Esophagus squamous epithelium (tissue), 5 donors: ENCODE results near the gene SUSD3. TPM values are rescaled to one million over a fixed set of nuclear protein-coding genes. Genes with fewer than 3 reads are reported as not detected.

Experiments
- DNase-seq: peaks from one replicate; lab custom pipeline; 2025; lab: John Stamatoyannopoulos, UW
- H3K27ac ChIP-seq, 4 donors: fragments of 200-600 bp; sonication (generic); one replicate each; pipeline ENCODE4 v1.5.1; 2016 to 2019; ENCODE audit warnings: mild to moderate bottlenecking in 1 of 4
- H3K27me3 ChIP-seq, 4 donors: fragments of 200-600 bp; sonication (generic); 1 replicate in 3 of 4; 2 replicates in 1 of 4; pipeline versions ENCODE4 v1.5.1 to v1.6.0; 2017 to 2021; ENCODE audit warnings: antibody characterized with exemption in 1 of 4
- H3K36me3 ChIP-seq, 3 donors: fragments of 200-600 bp; sonication (generic); one replicate each; pipeline ENCODE4 v1.5.1; 2016 to 2019
- H3K4me1 ChIP-seq, 3 donors: fragments of 200-600 bp; sonication (generic); one replicate each; pipeline ENCODE4 v1.5.1; 2017 to 2019
- H3K4me3 ChIP-seq, 4 donors: fragments of 200-600 bp; sonication (generic); 1 replicate in 3 of 4; 2 replicates in 1 of 4; pipeline ENCODE4 v1.5.1; 2016 to 2019; ENCODE audit warnings: mild to moderate bottlenecking in 2 of 4, moderate library complexity in 1 of 4
- H3K9me3 ChIP-seq, 3 donors: fragments of 200-600 bp; sonication (generic); one replicate each; pipeline ENCODE4 v1.5.1; 2016 to 2019
- POLR2A ChIP-seq, 4 donors: fragments of 450-650 bp; IDR thresholded peaks; one replicate each; pipeline ENCODE4 v1.6.1; 2017; ENCODE audit warnings: antibody characterized with exemption in 4 of 4, mild to moderate bottlenecking in 4 of 4, moderate library complexity in 3 of 4
- WGBS, 2 donors: methylation state at CpG; one replicate each; pipeline ENCODE4 v1.1.5; 2018; 5-methylcytosine and 5-hydroxymethylcytosine counted together
- intact Hi-C: fragments of 100-400 bp; cut with DNase I; formaldehyde crosslinking; loops from one replicate; pipeline ENCODE4 v1.15.0; 2022
- total RNA-seq, 4 donors: library from RNA; depleted of rRNA; stranded (reverse); fragments of >200 nt; gene quantifications; one replicate each; pipeline ENCODE4 v1.1.0, GENCODE V29; 2016
- TF ChIP-seq, protein P1 (sequence below), 6 experiments: fragments of 450-650 bp in 4 of 6; fragments of 200-600 bp in 2 of 6; sonication (generic) in 2 of 6; IDR thresholded peaks; one replicate each; pipeline ENCODE4 v1.5.1; 2016 to 2019; ENCODE audit warnings: antibody characterized with exemption in 6 of 6, mild to moderate bottlenecking in 4 of 6, moderate library complexity in 4 of 6
- donor health status: DM: yes; HTN: yes; CAD: no.

Gene SUSD3
- total RNA-seq, 4 donors from 2014 or later = 0.22 to 5.8 (median 2.7) TPM

DNA sequence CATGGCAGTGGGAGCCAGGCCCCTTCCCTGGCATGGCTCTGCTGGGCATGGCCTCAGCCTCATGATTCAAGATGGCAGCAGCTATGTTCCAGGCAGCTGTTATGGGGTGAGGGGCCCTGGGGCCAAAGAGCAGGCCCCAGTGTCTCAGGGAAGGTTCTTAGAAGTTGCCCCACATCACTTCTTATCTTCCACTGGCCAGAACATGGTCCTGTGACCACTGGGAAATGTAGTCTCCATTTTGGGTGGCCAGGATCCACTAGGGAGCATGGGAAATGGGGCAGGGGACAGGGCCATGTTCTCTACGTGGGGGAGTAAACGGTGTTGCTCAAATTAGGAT, 18.3 kb downstream of the SUSD3 start:
- DNase-seq = no peak
- no peaks in the 10 kb centered on the region for H3K27me3 ChIP-seq
- no peaks in the 10 kb centered on the region for H3K36me3 ChIP-seq
- no peaks in the 10 kb centered on the region for H3K9me3 ChIP-seq
- WGBS, 2 donors = 87 to 100% methylated on average over 2 of the region's 2 CpGs
- no peak overlapping the region for H3K27ac ChIP-seq
- no peak overlapping the region for H3K4me3 ChIP-seq
- intact Hi-C loops = no loop called here
- peaks cover 0 to 14% (median 0%) of the 10 kb centered on the region in 3 donors for H3K4me1 ChIP-seq
- TF ChIP-seq, protein P1, sequence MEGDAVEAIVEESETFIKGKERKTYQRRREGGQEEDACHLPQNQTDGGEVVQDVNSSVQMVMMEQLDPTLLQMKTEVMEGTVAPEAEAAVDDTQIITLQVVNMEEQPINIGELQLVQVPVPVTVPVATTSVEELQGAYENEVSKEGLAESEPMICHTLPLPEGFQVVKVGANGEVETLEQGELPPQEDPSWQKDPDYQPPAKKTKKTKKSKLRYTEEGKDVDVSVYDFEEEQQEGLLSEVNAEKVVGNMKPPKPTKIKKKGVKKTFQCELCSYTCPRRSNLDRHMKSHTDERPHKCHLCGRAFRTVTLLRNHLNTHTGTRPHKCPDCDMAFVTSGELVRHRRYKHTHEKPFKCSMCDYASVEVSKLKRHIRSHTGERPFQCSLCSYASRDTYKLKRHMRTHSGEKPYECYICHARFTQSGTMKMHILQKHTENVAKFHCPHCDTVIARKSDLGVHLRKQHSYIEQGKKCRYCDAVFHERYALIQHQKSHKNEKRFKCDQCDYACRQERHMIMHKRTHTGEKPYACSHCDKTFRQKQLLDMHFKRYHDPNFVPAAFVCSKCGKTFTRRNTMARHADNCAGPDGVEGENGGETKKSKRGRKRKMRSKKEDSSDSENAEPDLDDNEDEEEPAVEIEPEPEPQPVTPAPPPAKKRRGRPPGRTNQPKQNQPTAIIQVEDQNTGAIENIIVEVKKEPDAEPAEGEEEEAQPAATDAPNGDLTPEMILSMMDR (IDR thresholded peaks at IDR 0.05) = no peak
- TF ChIP-seq POLR2A (IDR thresholded peaks at IDR 0.05) = no peak

DNA sequence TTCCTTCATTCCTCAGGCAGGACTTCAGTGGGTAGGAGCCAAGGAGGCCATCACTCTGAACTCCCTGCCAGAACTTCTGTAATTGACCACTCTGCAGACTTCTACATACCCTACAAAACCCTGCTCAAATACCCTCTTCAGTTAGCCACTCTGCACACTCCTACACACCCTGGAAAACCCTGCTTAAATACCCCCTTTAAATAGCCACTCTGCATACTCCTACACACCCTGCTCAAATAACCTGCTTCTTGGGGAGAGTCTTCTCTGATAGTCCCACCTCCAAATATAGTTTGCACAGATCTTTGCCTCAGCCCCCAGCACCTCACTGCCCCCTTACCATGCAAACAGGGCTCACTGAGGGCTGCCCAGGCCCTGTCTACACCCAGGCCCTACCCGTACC, 18.9 kb downstream of the SUSD3 start:
- intact Hi-C loops = no loop called here
- H3K27ac ChIP-seq = no peak overlapping the region
- H3K27me3 ChIP-seq = no peaks in the 10 kb centered on the region
- 80% methylated on average over 1 of the region's 1 CpG; no CpG with 5 or more reads in 1 of the 2 donors for WGBS, 2 donors
- H3K36me3 ChIP-seq = no peaks in the 10 kb centered on the region
- peaks cover 0 to 8% (median 0%) of the 10 kb centered on the region in 3 donors for H3K4me1 ChIP-seq
- no peak for DNase-seq
- TF ChIP-seq POLR2A (IDR thresholded peaks at IDR 0.05) = no peak
- TF ChIP-seq, protein P1 (IDR thresholded peaks at IDR 0.05) = no peak
- H3K9me3 ChIP-seq = no peaks in the 10 kb centered on the region
- H3K4me3 ChIP-seq = no peak overlapping the region

DNA sequence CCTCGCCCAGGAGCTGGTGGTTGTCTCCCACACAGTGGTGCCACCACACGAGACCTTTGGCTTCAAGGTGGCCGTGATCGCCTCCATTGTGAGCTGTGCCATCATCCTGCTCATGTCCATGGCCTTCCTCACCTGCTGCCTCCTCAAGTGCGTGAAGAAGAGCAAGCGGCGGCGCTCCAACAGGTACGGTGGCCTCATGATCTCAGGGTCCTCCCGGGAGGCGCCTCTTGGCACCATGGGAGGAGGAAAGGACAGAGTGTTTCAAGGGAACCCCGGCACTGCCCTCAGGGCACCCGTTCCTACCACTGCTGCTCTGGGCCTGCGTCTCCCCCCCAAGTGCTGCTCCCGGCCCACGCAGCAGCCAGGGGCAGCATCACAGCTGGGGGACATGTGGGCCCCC, 19.3 kb downstream of the SUSD3 start:
- Histone ChIP-seq H3K4me3 (no peak overlapping the region), H3K4me1 (peaks cover 0 to 3% (median 0%) of the 10 kb centered on the region in 3 donors), H3K27ac (no peak overlapping the region), H3K27me3 (no peaks in the 10 kb centered on the region), H3K36me3 (no peaks in the 10 kb centered on the region), H3K9me3 (no peaks in the 10 kb centered on the region)
- no peak for TF ChIP-seq POLR2A (IDR thresholded peaks at IDR 0.05)
- TF ChIP-seq, protein P1 (IDR thresholded peaks at IDR 0.05) = no peak
- no peak for DNase-seq
- intact Hi-C loops = no loop called here
- 97 to 100% methylated on average over 4 to 7 of the region's 16 CpGs for WGBS, 2 donors

DNA sequence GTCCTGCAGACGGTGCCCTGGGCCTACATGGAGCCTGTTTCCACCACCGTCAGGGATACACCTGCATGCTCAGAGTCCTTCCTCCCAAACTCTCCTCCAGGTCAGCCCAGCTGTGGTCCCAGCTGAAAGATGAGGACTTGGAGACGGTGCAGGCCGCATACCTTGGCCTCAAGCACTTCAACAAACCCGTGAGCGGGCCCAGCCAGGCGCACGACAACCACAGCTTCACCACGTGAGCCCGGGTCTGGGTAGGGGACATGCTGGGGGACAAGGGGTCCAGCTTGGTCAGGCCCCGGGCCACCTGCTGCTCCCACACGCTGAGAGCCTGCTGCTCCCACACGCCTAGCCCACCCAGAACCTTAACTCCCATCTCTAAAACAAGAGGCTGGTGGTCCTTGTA, 20.9 kb downstream of the SUSD3 start:
- DNase-seq = no peak
- Histone ChIP-seq H3K36me3 (no peaks in the 10 kb centered on the region), H3K27me3 (no peaks in the 10 kb centered on the region), H3K27ac (no peak overlapping the region), H3K4me3 (no peak overlapping the region), H3K9me3 (no peaks in the 10 kb centered on the region), H3K4me1 (no peaks in the 10 kb centered on the region)
- TF ChIP-seq POLR2A (IDR thresholded peaks at IDR 0.05) = no peak
- TF ChIP-seq, protein P1 (IDR thresholded peaks at IDR 0.05) = no peak
- WGBS, 2 donors = 84 to 96% methylated on average over 4 to 9 of the region's 13 CpGs
- intact Hi-C loops = no loop called here

DNA sequence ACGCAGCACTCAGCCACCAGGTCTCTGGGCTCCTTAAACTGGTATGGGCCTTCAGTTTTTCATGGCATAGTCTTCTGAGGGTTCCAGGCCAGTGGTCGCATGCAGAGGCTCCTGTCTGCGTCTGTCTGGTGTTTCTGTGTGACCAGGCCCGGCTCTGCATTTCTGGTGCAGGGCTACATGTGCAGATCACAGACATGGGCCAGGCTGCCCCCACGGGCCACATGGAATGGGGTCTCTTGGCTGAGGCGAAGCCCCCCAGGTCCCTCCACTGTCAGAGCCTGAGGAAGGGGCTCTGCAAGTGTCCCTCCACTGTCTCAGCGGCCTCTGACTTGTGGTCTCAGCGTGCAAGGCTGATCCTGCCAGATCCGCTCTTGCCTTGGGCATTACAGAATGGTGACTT, 21.9 kb downstream of the SUSD3 start:
- no peak for TF ChIP-seq POLR2A (IDR thresholded peaks at IDR 0.05)
- TF ChIP-seq, protein P1 (IDR thresholded peaks at IDR 0.05) = no peak
- H3K9me3 ChIP-seq = no peaks in the 10 kb centered on the region
- no peak overlapping the region for H3K4me3 ChIP-seq
- no peaks in the 10 kb centered on the region for H3K36me3 ChIP-seq
- intact Hi-C loops = no loop called here
- H3K27me3 ChIP-seq = no peaks in the 10 kb centered on the region
- no peak for DNase-seq
- WGBS, 2 donors = 87 to 96% methylated on average over 6 to 9 of the region's 9 CpGs
- H3K27ac ChIP-seq = no peak overlapping the region
- no peaks in the 10 kb centered on the region for H3K4me1 ChIP-seq
